Trophoblast cell (in vitro differentiated cells and primary cell): ENCODE data around the gene LYZL1.

ENCODE experiments used
- DNase-seq, 2 donors: peaks; one replicate each; pipeline ENCODE4 v3.0.0-alpha.2; 2016
- H2AFZ ChIP-seq: 2 replicates; pipeline ENCODE4 v1.6.1; 2013; ENCODE audit warnings: low read length, moderate library complexity, mild to moderate bottlenecking; ENCODE audit not compliant: insufficient read depth, poor library complexity
- H2AK5ac ChIP-seq: 2 replicates; pipeline ENCODE4 v1.6.1; 2013; ENCODE audit warnings: mild to moderate bottlenecking, low read length
- H2BK120ac ChIP-seq: 2 replicates; pipeline ENCODE4 v1.6.1; 2013; ENCODE audit warnings: low read length, mild to moderate bottlenecking, moderate library complexity; ENCODE audit not compliant: insufficient read depth, poor library complexity
- H2BK12ac ChIP-seq: 2 replicates; pipeline ENCODE4 v1.6.1; 2013; ENCODE audit warnings: mild to moderate bottlenecking, low read length, moderate library complexity
- H2BK5ac ChIP-seq: 2 replicates; pipeline ENCODE4 v1.6.1; 2013; ENCODE audit warnings: low read length, low read depth, moderate library complexity, mild to moderate bottlenecking; ENCODE audit not compliant: poor library complexity
- H3K14ac ChIP-seq: 2 replicates; pipeline ENCODE4 v1.6.1; 2013; ENCODE audit warnings: mild to moderate bottlenecking, low read length
- H3K18ac ChIP-seq: 2 replicates; pipeline ENCODE4 v1.6.1; 2013; ENCODE audit warnings: mild to moderate bottlenecking, low read length
- H3K23ac ChIP-seq: 2 replicates; pipeline ENCODE4 v1.6.1; 2013; ENCODE audit warnings: low read length
- H3K27ac ChIP-seq: 2 replicates; pipeline ENCODE4 v1.5.1; 2013; ENCODE audit warnings: low read depth, mild to moderate bottlenecking, inconsistent platforms, low read length, moderate library complexity
- H3K27me3 ChIP-seq: 2 replicates; pipeline ENCODE4 v1.6.1; 2013; ENCODE audit warnings: inconsistent platforms, mild to moderate bottlenecking, low read length, moderate library complexity; ENCODE audit not compliant: insufficient read depth
- H3K36me3 ChIP-seq, 2 experiments: 1 replicate in 1 of 2; 2 replicates in 1 of 2; pipeline ENCODE4 v1.6.1; 2013; ENCODE audit warnings: low read length in 2 of 2, mild to moderate bottlenecking in 2 of 2, moderate library complexity in 1 of 2; ENCODE audit not compliant: insufficient read depth in 2 of 2, control insufficient read depth in 1 of 2
- H3K4ac ChIP-seq: 2 replicates; pipeline ENCODE4 v1.6.1; 2013; ENCODE audit warnings: low read depth, mild to moderate bottlenecking, low read length, moderate library complexity
- H3K4me1 ChIP-seq, 2 experiments: 1 replicate in 1 of 2; 2 replicates in 1 of 2; pipeline ENCODE4 v1.6.1; 2013; ENCODE audit warnings: low read length in 2 of 2, mild to moderate bottlenecking in 2 of 2, moderate library complexity in 1 of 2; ENCODE audit not compliant: insufficient read depth in 2 of 2, control insufficient read depth in 1 of 2
- H3K4me2 ChIP-seq: 2 replicates; pipeline ENCODE4 v1.6.1; 2013; ENCODE audit warnings: inconsistent platforms, mild to moderate bottlenecking, low read length, moderate library complexity
- H3K4me3 ChIP-seq: 2 replicates; pipeline ENCODE4 v1.5.1; 2013; ENCODE audit warnings: mild to moderate bottlenecking, low read depth, low read length, inconsistent platforms
- H3K79me1 ChIP-seq: one replicate; pipeline ENCODE4 v1.6.1; 2013; ENCODE audit warnings: low read length
- H3K79me2 ChIP-seq: 2 replicates; pipeline ENCODE4 v1.6.1; 2013; ENCODE audit warnings: low read length, mild to moderate bottlenecking; ENCODE audit not compliant: control insufficient read depth, insufficient read depth, poor library complexity
- H3K9ac ChIP-seq: 2 replicates; pipeline ENCODE4 v1.6.1; 2013; ENCODE audit warnings: mild to moderate bottlenecking, low read length
- H3K9me3 ChIP-seq: 2 replicates; pipeline ENCODE4 v1.6.1; 2013; ENCODE audit warnings: low read depth, mild to moderate bottlenecking, control low read depth, inconsistent platforms, low read length; ENCODE audit not compliant: insufficient read depth
- H4K12ac ChIP-seq: 2 replicates; pipeline ENCODE4 v1.6.1; 2013; ENCODE audit warnings: low read depth, mild to moderate bottlenecking, low read length, moderate library complexity
- H4K8ac ChIP-seq: 2 replicates; pipeline ENCODE4 v1.6.1; 2013; ENCODE audit warnings: low read depth, mild to moderate bottlenecking, low read length, moderate library complexity
- H4K91ac ChIP-seq: one replicate; pipeline ENCODE4 v1.6.1; 2013; ENCODE audit warnings: low read depth, mild to moderate bottlenecking, low read length, moderate library complexity
- WGBS: extraction: QIAGEN DNeasy Blood & Tissue Kit; methylation state at CpG from one replicate; pipeline ENCODE4 v1.1.7; 2013; ENCODE audit warnings: missing lambda C conversion rate; ENCODE audit not compliant: insufficient read length, insufficient coverage; ENCODE audit errors: extremely low coverage; 5-methylcytosine and 5-hydroxymethylcytosine counted together

LYZL1 gene

GRCh38 chr10:29273478-29273877, 15.4 kb upstream of the LYZL1 start:
- H3K9ac ChIP-seq: no peak overlapping the region
- no CpG with 5 or more reads among the region's 5 CpGs for WGBS
- no peak overlapping the region for H4K91ac ChIP-seq
- H3K14ac ChIP-seq: no peak overlapping the region
- no peaks in the 10 kb centered on the region for H3K36me3 ChIP-seq
- no peak overlapping the region for H3K18ac ChIP-seq
- no peak overlapping the region for H2BK5ac ChIP-seq
- no peak overlapping the region for H3K4me2 ChIP-seq
- no peaks in the 10 kb centered on the region for H3K27me3 ChIP-seq
- peak overlapping the region; percentile 84 for H3K27ac ChIP-seq
- peaks cover under 1 to 6% of the 10 kb centered on the region in 2 experiments for H3K4me1 ChIP-seq
- peaks cover 19% of the 10 kb centered on the region for H3K79me1 ChIP-seq
- no peaks in the 10 kb centered on the region for H3K9me3 ChIP-seq
- DNase-seq: peak in 1 of 2 donors; percentile 51
- H4K12ac ChIP-seq: no peak overlapping the region
- no peak overlapping the region for H3K23ac ChIP-seq
- no peak overlapping the region for H2AFZ ChIP-seq
- no peaks in the 10 kb centered on the region for H3K79me2 ChIP-seq
- no peak overlapping the region for H3K4ac ChIP-seq
- H2BK120ac ChIP-seq: no peak overlapping the region
- H2BK12ac ChIP-seq: no peak overlapping the region
- no peak overlapping the region for H3K4me3 ChIP-seq
- no peak overlapping the region for H4K8ac ChIP-seq
- no peak overlapping the region for H2AK5ac ChIP-seq

GRCh38 chr10:29276251-29276850, 12.5 kb upstream of the LYZL1 start:
- Histone ChIP-seq H3K4ac (no peak overlapping the region), H4K91ac (peak overlapping the region; percentile 66), H4K8ac (no peak overlapping the region), H2AFZ (no peak overlapping the region), H2BK12ac (peak overlapping the region; percentile 21), H2AK5ac (no peak overlapping the region), H3K4me3 (no peak overlapping the region), H2BK120ac (peak overlapping the region; percentile 36), H3K79me1 (peaks cover 22% of the 10 kb centered on the region), H3K27ac (peak overlapping the region; percentile 89), H2BK5ac (peak overlapping the region; percentile 63), H3K4me1 (peaks cover 2 to 10% of the 10 kb centered on the region in 2 experiments), H3K27me3 (no peaks in the 10 kb centered on the region), H3K36me3 (no peaks in the 10 kb centered on the region), H4K12ac (no peak overlapping the region), H3K18ac (no peak overlapping the region), H3K14ac (peak overlapping the region; percentile 62), H3K79me2 (no peaks in the 10 kb centered on the region), H3K9ac (no peak overlapping the region), H3K23ac (no peak overlapping the region), H3K9me3 (no peaks in the 10 kb centered on the region), H3K4me2 (no peak overlapping the region)
- no peak for DNase-seq
- no CpG with 5 or more reads among the region's 6 CpGs for WGBS

- Histone ChIP-seq H2BK12ac (peak overlapping the region; percentile 3), H4K8ac (no peak overlapping the region), H2AFZ (no peak overlapping the region), H3K9me3 (no peaks in the 10 kb centered on the region), H3K14ac (no peak overlapping the region), H3K18ac (no peak overlapping the region), H3K4ac (no peak overlapping the region), H4K12ac (no peak overlapping the region), H3K79me2 (no peaks in the 10 kb centered on the region), H3K27me3 (no peaks in the 10 kb centered on the region), H3K27ac (peak overlapping the region; percentile 89), H4K91ac (peak overlapping the region; percentile 74), H3K4me1 (peaks cover 2 to 9% of the 10 kb centered on the region in 2 experiments), H3K23ac (no peak overlapping the region), H3K9ac (no peak overlapping the region), H3K36me3 (no peaks in the 10 kb centered on the region), H3K79me1 (peaks cover 21% of the 10 kb centered on the region), H3K4me2 (no peak overlapping the region), H2AK5ac (no peak overlapping the region), H2BK120ac (peak overlapping the region; percentile 85), H2BK5ac (peak overlapping the region; percentile 83), H3K4me3 (no peak overlapping the region)
- DNase-seq: peak; percentile 51 to 77
- WGBS: no CpG with 5 or more reads among the region's 4 CpGs
Observed at GRCh38 chr10:29277296-29277695, 11.6 kb upstream of the LYZL1 start.

- H3K14ac ChIP-seq: peak overlapping the region; percentile 19
- no peaks in the 10 kb centered on the region for H3K27me3 ChIP-seq
- H4K8ac ChIP-seq: peak overlapping the region; percentile 48
- peak overlapping the region; percentile 68 for H2AK5ac ChIP-seq
- H3K9ac ChIP-seq: no peak overlapping the region
- WGBS: no CpG with 5 or more reads among the region's 12 CpGs
- peaks cover 16% of the 10 kb centered on the region for H3K79me1 ChIP-seq
- peak overlapping the region; percentile 95 for H2BK12ac ChIP-seq
- peak overlapping the region; percentile 72 for H2BK120ac ChIP-seq
- peak overlapping the region; percentile 25 for H2AFZ ChIP-seq
- H3K4me2 ChIP-seq: no peak overlapping the region
- no peaks in the 10 kb centered on the region for H3K79me2 ChIP-seq
- peaks cover 2 to 6% of the 10 kb centered on the region in 2 experiments for H3K4me1 ChIP-seq
- no peaks in the 10 kb centered on the region for H3K36me3 ChIP-seq
- peak overlapping the region; percentile 42 for H2BK5ac ChIP-seq
- H4K91ac ChIP-seq: peak overlapping the region; percentile 79
- H3K4me3 ChIP-seq: no peak overlapping the region
- no peak overlapping the region for H3K18ac ChIP-seq
- H4K12ac ChIP-seq: no peak overlapping the region
- H3K27ac ChIP-seq: no peak overlapping the region
- peak overlapping the region; percentile 58 for H3K4ac ChIP-seq
- no peak for DNase-seq
- H3K9me3 ChIP-seq: no peaks in the 10 kb centered on the region
- no peak overlapping the region for H3K23ac ChIP-seq
Observed at GRCh38 chr10:29279779-29280487, 8.9 kb upstream of the LYZL1 start.
